Stimulated activated CD4-positive, alpha-beta T cell treated with anti-CD3 and anti-CD28 coated beads, Interleukin-12 subunit alpha, Interleukin-12 subunit beta, amount 100 ng/mL, for 48 hours (primary cell): ENCODE measurements around the gene TREH.

ENCODE experiments used
- DNase-seq, 3 donors: peaks; one replicate each; pipeline ENCODE4 v3.0.0-alpha.2; 2020; ENCODE audit warnings: low read depth in 2 of 3, low spot score in 1 of 3

The TREH gene

DNA sequence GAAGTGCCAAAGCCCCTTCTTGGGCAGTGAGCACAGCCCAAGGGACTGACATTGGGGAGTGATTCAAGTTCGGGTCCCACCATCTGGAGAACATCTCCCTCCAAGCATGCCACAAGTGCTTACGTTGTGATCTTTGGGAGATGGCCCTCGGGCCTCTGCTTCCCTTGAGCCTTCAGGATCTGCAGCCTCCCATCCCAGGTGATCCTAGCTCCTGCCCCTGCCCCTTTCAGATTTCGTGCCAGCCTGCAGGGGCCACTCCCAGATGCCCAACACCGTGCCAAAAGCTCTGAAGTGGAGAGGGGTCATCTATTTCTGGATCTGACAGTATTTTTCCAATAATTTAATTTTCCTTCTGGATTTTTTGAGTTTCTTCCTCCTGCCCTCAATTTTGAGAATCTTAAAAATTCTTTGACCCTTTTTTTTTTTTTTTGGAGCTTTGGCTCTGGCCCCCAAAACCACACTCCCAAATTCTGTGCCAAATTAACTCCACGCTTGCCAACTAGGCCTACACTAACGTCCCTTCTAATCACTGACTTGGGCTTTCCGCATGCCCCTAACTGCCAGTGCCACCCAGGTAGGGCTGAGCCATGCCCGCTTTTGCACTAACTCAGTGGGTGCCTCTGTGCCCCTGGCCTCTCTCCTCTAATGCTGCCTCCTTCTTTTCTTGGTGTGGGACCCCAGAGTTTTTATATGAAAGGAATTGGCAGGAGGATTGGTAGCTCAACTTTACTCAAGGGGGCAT lies 46.7 kb downstream of the TREH start:
- DNase-seq: no peak

DNA sequence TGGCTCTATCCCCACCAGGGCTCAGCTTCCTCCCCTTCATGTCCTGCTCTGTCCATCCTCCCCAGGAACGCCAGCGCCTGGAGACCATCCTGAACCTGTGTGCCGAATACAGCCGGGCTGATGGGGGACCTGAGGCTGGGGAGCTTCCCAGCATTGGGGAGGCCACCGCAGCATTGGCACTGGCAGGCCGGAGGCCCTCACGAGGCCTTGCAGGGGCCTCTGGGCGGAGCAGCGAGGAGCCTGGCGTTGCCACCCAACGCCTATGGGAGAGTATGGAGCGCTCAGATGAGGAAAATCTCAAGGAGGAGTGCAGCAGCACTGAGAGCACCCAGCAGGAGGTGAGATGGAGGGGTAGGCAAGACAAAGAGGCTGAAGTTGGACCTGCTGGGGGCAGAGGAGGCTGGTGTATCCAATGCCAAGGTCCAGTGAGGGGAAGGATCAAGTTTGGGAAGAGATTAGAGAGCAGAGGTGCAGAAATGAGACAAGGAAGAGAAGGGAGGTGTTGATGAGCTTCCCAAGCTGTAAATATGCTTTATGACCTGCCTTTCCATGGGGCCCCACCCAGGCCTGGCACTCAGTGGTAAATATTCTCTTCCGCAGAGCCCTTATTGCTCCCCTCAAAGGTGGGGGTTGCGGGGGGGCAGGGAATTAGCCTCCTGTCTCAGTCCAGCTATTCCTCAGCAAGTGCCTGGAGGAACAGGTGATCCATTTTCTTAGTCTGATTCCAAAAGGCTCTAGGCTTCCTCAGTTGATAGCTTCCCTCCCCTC lies 48.1 kb downstream of the TREH start:
- no peak for DNase-seq

DNA sequence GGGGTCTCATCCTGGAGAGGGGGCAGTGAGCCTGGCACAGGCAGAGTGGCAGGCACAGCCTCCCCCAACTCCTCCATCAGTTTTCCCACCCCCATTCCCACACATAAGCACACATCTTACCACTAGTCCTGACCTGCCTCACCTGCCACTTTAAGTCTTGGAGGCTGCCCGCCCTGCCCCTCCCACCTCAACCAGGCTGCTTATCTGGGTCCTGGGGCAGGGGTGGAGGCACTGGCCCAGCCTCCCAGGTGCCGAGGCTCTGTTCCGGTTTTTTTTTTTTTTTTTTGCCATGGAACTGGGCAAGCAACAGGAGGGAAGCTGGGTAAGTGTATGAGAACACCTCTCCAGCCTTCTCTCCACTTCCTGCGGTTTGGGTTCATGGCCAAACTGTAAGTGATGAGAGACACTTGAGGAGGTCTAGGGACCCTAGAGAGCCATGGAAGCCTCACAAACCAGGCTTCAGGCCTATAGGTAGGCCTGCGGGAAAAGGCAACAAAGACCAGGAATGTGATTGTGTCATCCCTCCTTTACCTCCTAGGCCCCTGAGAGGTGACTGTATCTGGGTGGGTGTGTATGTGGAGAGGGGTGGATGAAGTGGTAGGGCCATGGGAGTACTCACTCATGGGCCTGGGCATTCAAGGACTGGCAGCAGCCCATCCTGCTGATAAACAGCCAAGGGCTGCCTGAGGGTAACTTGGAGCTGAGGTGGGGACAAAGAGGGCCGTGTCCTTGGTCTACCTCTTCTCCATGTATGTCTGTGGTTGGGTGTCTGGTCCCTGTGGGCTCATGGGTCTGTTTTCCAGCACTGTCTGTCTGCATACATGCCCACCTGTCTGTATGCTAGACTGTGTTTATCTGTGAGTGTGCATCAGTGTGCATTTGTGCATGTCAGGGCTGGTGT lies 49.4 kb downstream of the TREH start:
- no peak for DNase-seq

DNA sequence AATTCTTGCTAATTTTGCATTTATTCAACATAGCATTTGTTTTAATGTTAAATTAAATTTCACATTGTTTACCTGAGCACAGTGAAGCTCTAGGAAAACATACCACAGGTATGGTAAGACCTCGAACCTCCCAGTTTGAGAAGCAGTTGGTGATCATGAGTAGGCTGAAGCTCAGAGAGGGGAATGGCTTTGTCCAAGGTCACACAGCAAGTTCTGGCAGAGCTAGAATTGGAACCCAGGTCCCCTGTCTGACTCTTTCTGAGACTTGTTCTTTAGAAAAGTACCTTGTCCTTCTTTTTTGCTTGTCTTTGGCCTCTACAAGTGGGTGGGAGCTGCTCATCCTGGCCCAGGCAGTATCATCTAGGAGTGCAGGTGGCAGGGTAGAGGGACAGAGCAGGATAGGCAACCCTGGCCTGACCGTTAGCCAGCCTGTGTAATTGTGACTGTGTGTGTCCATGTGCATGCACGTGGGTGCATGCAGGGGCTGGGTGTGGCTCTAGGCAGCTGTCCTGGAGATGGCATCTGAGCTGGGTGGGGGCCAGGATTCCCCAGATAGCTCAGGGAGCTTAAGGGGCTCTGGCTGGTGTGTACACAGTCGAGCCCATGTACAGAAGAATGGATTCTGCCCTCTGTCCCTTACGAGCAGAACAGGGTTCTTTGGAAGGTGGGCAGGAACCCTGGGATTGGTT lies 50.4 kb downstream of the TREH start:
- DNase-seq: no peak

DNA sequence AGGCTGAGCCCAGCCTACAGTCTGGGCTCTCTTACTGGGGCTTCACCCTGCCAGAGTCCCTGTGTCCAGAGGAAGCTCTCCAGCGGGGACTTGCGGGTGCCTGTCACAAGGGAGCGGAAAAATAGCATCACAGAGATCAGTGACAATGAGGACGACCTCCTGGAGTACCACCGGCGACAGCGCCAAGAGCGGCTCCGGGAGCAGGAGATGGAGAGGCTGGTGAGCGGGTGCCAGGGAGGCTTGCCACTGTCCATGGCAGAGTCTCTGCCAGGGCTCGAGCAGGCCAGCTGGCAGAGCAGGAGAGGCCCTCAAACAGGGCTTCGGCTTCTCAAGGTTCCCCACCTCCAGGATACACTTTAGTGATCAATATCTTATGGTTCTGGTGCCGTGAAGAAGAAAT lies 51.0 kb downstream of the TREH start:
- no peak for DNase-seq

DNA sequence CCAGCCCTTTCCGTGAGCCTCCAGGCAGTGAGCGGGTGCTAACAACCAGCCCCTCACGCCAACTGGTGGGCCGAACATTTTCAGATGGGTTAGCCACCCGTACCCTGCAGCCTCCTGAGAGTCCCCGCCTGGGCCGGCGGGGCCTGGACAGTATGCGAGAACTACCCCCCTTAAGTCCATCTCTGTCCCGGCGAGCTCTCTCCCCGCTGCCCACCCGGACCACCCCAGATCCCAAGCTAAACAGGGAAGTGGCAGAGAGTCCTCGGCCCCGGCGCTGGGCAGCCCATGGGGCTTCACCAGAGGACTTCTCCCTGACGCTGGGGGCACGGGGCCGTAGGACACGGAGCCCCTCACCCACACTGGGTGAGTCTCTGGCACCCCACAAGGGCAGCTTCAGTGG lies 51.4 kb downstream of the TREH start:
- DNase-seq: no peak

DNA sequence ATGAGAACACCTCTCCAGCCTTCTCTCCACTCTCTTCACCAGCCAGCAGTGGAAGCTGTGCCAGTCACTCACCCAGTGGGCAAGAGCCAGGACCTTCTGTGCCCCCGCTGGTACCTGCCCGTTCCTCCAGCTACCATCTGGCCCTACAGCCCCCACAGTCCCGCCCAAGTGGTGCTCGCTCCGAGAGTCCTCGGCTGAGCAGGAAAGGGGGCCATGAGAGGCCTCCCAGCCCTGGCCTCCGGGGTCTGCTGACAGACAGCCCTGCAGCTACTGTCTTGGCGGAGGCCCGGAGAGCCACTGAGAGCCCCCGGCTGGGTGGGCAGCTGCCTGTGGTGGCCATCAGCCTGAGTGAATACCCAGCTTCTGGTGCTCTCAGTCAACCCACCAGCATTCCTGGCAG lies 51.9 kb downstream of the TREH start:
- DNase-seq: no peak

DNA sequence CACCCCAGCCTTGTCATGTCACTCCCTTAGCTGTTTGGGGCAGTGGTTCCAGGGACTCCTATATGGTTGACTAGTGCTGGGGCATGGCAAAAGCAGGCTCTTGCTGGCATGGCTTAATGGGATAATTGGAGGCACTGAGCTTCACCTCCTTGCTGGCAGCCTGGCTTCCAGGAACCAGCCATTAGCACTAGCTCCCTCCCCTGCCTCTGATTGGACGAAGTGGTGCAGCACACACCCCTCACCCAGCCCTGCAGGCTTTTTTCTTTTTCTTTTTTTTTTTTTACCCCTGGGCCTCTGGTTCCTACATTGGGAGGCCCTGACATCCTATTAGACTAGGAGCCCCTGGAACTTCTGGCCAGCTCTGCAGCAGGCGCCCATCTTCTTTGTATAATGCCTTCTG lies 53.5 kb downstream of the TREH start:
- no peak for DNase-seq

DNA sequence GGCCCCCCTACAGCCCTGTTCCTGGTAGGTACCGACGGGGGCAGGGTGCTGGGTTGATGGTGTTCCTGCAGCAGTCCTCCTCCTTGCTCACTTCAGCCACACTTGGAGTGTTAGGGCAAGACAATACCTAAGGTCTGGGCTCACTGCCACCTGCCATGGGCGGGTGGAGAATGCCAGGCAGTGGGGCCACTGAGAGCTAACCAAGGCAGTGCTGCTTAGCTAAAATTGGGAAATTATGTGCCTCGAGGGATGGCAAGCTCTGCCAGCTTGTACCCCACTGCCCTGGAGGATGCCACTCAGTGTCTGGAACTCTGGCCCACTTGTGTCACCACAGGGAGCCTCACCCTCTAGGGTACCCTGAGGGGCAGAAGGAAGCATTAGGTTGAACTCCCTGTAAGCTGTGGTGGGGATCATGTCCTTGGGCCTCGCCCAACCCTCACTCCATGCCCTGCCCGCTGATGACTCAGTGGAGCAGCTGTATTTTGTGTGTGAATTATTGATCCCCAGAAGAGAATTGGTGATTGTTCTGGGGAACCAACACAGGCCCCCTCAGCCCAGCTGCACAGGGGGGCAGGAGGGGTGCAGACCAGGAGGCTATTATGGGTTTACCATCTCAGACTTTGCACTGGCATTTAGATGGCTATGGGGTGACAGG lies 54.3 kb downstream of the TREH start:
- no peak for DNase-seq

DNA sequence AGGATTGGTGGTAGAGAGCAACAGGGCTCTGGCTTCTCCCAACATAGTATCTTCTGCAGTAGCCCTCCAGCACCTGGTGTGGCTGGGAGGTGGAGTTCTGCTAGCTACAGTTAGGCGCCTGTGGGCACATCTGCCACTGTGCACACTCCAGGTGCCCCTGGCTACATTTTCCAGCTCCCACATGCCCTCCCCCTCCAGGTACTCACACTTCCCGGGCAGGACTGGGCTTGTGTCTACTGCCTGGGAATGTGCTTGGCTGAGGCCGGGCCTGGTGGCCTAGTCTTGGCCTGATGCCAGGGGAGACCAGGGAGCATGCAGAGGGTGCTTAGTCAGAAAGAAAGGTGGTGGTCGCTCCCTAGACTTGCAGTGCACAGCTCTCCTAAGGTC lies 56.2 kb downstream of the TREH start:
- DNase-seq: no peak

DNA sequence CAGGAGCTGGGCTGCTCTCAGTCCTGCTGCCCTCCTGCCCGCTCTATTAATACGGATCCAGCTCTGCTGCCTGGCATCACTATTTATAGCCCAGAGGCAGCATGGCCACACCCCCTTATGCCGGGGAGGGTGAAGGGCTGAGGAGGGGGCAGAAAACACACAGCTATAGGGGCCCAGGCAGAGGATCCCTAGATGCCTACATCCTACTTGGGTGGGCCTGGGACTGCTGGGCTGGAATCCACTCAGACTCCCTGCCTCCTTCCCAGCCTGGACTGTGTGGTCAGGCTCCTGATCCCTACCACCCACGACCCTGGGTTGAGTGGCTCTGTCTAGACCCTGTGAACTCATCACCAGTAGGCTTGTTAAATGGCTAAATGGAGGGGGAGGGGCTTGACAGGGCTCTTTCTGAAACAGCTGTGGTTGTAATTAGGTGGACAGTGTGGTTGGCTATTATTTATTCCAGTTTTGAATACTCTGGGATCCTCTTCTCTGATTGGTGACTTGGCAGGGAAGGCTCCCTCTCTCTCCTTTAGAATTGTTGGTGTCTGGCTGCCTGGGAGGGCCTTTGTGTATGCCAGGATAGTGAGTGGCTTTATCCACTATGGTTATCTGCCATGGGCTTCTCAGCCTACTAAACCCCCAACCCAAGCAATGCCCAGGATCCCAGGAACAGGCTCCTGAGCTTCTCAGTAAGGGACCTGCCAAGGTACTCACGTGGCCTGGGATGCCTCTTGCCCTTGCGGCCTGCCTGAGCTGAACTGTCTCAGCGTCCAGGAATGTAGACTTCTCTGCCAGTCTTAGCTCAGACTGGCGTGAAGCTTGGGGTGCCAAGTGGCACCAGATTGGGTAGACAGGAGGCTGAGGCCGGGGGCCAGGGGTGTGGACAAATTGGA lies 56.8 kb downstream of the TREH start:
- no peak for DNase-seq

DNA sequence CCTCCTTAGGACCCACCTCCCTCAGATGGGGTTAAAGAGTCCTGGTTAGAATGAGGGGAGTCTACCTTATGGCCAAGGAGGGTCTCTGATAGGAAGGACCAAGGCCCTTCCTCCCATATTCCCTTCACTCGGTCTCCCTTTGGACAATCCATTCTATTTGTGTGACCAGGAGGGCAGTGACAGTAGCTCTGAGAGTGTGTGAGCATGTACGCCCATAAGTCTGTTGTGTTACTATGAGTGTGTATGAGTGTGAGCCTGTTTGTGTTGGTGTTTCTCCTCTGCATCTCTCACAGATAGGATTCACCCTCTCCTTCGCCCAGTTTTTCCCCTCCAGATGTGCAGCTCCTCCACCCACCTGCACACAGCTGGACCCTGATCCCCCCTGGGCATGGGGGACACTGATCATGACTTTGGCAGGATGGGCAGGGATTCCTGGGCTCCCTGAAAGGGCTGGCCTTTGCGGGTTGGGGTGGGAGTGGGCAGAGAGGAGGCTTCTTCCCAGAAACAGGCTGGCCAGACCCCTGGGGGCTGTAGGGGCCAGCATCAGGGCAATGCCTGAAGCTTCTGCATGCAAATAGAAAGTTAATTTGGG lies 57.6 kb downstream of the TREH start:
- DNase-seq: no peak

DNA sequence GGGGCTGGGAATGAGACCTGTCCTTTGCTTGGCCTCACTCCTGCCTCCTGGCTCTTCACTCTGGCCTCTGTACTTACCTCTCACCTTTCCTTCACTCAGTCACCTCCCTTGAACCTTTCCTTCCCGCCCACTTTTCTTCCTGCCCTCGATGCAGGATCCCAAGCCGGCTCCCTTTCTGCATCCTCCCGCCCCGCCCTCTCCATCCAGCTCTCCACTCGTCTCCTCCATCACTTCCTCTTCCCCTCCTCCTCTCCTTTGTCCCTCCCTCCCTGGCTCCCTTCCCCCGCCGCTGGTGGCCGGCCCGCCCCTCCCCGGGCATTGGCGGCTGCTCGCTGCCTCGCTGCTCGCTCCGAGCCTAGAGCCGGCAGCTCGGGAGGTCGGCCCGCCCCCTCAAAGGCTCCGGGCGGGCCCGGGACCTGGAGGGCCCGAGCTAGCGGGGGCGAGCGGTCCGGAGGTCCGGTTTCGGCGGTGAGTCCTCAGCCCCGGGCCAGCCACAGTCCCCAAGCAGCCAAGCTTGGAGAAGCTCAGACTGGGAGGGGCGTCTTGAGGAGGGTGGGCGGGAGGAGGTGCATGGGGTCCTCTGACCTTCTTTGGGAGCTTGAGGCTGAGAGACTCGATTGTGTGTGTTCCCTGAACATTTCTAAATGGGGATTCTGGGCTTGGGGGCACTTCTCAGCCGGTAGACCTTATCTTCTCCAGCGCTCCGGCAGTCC lies 58.2 kb downstream of the TREH start:
- peak in 2 of 3 donors; percentile 11 to 30 for DNase-seq

DNA sequence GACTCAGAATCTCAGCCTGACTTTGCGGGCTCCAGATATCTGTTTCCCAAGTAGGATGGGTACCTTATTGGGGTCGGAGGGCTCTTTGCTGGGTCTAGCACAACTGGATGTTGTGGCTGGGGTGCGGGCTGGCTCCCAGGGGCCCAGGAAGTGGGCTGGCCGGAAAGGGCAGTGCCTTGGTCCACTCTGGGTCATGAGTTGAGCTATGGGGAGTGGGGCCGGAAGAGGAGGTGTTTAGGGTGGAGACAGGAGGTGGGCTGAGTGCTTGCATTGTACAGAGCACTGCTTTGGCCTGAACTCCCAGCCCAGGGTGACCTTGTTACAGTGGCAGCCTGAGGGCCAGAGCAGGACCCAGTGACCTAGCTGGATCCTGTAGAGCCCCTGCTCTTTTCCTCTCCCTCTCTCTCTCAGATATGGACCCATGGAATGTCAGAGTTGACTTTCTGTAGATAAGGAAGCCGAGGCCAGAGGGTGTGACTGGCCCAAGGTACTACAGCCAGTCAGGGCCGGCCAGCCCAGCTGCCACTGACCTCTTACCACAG lies 58.9 kb downstream of the TREH start:
- no peak for DNase-seq

DNA sequence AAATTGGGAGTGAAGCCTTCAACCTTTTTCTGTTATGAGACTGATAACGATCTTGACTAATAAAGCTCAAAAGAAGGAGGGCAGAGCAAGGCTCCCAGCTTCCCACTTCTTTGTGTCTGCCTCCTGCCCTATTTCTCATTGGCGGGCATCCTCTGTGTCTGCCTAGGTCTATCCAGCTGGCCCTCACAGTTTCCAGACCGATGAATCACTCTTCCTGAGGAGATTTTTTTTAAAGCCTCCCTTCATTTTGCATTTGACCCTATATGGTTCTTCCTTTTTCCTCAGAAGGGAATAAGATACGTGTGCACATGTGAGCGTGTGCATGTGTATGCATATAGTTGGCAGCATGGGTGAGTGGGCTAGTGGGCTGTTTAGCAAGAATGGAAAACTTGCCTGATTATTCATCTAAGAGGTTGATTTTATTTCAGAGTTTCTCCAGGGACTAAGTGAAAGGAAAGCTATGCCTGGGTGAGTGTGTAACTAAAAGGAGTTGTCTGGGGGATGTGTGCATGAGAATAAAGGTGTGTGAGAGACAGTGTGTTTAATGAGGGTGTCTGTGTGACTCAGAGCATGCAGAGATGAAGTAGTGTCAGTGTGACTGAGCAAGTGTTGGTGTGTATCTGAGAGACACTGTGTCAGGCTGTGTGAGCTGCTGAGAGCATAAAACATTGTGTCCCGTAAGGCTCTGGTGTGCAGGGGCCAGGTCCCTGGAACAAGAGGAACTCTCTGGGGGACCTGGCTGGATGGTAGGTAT lies 59.8 kb downstream of the TREH start:
- DNase-seq: no peak

DNA sequence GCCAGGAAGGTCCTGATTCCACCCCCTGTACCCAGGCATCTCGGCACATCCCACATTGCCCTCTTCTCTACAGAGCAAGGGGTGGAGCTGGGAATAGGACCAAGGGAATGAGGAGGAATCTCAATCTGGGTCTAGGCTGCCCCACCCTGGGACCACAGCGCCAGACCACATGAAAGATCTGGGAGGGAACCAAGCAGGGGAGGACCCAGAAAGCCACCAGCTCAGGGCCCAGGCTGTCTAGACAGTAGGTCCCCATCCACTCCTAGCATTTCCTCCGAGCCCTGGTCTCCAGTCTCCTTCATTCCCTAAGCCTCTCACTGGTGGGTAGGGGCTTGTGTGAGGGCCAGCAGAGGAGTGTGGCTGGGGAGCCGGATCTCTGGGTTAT lies 60.5 kb downstream of the TREH start:
- DNase-seq: no peak

DNA sequence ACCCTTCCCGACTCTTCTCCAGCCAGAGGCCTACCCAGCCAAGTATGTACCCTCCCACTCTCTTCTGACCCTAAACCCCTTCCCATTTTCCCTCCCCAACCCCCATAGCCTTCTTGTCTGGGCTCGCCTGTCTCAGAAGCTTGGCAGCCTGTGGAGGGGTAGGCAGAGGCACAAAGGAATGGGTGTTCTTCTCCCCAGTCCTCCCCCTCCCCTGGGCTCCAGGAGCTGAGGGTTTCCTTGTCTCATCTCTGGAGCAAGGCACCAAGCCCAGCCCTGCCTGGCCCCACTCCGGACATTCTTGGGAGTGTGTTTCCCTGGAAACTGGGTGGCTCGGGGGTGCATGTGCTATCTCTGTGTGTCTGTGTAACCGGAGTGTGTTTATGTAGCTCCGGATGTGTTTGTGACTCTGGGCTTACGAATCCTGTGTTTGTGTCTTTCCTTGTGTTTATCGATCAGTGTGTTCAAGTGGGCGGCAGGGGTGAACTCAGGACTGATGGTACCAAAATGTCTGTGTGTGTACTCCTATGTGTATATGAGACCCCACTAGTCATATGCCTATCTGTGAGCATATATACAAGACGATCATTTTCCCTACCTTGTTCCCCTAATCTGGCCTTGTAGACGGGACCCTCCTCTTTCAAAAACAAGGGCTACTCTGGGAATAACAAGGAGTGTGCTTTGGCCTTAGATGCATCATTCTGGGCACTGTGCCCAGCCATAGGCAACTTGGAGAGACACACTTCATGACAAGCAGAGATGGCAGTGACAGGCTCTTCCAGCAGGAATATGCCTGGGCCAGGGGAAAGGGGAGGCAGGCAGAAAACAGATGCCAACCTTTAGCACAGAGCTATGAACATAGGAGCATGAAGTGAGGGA lies 61.1 kb downstream of the TREH start:
- no peak for DNase-seq
